ENCODE results near the gene HASPIN.
"Not testable (repeated sequence)": the region's sequence is repeated elsewhere in the genome, so short reads cannot be mapped to it uniquely, and the experiment has no call there.

Gene HASPIN

GRCh38 chr17:3697103-3697476, 26.6 kb upstream of the HASPIN start:
- DNase-seq = no peak

- no peak for DNase-seq
Measured at GRCh38 chr17:3698139-3698538, 25.6 kb upstream of the HASPIN start.

- DNase-seq = no peak
Measured at GRCh38 chr17:3699951-3700350, 23.8 kb upstream of the HASPIN start.

- not testable (repeated sequence) for DNase-seq
Measured at GRCh38 chr17:3702041-3702539, 21.6 kb upstream of the HASPIN start.

GRCh38 chr17:3704931-3705717, 18.6 kb upstream of the HASPIN start:
- no peak for DNase-seq

GRCh38 chr17:3705718-3705984, 18.1 kb upstream of the HASPIN start:
- DNase-seq = not testable (repeated sequence)

- no peak for DNase-seq
Measured at GRCh38 chr17:3708366-3708765, 15.3 kb upstream of the HASPIN start.

GRCh38 chr17:3710951-3711383, 12.7 kb upstream of the HASPIN start:
- DNase-seq = peak; percentile 47

GRCh38 chr17:3712811-3713463, 10.8 kb upstream of the HASPIN start:
- DNase-seq = no peak

GRCh38 chr17:3715296-3715695, 8.4 kb upstream of the HASPIN start:
- DNase-seq = no peak

GRCh38 chr17:3718201-3718600, 5.5 kb upstream of the HASPIN start:
- DNase-seq = no peak

- DNase-seq = no peak
Measured at GRCh38 chr17:3719265-3719664, 4.4 kb upstream of the HASPIN start.

- no peak for DNase-seq
Measured at GRCh38 chr17:3722716-3723115, 987 bp upstream of the HASPIN start.

GRCh38 chr17:3723188-3723555, 531 bp upstream of the HASPIN start:
- DNase-seq = no peak

- no peak for DNase-seq
Measured at GRCh38 chr17:3724378-3725077, 825 bp downstream of the HASPIN start.

- DNase-seq = no peak
Measured at GRCh38 chr17:3727041-3727440, 3.3 kb downstream of the HASPIN start.

GRCh38 chr17:3728099-3728498, 4.4 kb downstream of the HASPIN start:
- DNase-seq = not testable (repeated sequence)

GRCh38 chr17:3729881-3730280, 6.2 kb downstream of the HASPIN start:
- no peak for DNase-seq

GRCh38 chr17:3730881-3731429, 7.3 kb downstream of the HASPIN start:
- DNase-seq = no peak

- no peak for DNase-seq
Measured at GRCh38 chr17:3732210-3732621, 8.5 kb downstream of the HASPIN start.

- DNase-seq = not testable (repeated sequence)
Measured at GRCh38 chr17:3734911-3735276, 11.2 kb downstream of the HASPIN start.

GRCh38 chr17:3735515-3735914, 11.8 kb downstream of the HASPIN start:
- no peak for DNase-seq

GRCh38 chr17:3738562-3739295, 15.0 kb downstream of the HASPIN start:
- peak; percentile 51 for DNase-seq
